IMR-90 (cell line): ENCODE data around the gene LY6G5C.

Source experiments
- CEBPB ChIP-seq: IDR thresholded peaks from 2 replicates; pipeline ENCODE4 v1.6.1; 2012; ENCODE audit warnings: low read depth, low read length, improper control_type of control experiment
- CTCF ChIP-seq: conservative IDR thresholded peaks from 2 replicates; pipeline ENCODE4 v1.5.1; 2012; ENCODE audit warnings: mild to moderate bottlenecking, low read depth, low read length, improper control_type of control experiment
- POLR2A ChIP-seq: IDR thresholded peaks from 2 replicates; pipeline ENCODE4 v1.6.1; 2012; ENCODE audit warnings: mild to moderate bottlenecking, low read depth, low read length

- TF ChIP-seq POLR2A, result no peak
- TF ChIP-seq CTCF, result no peak
- no peak for TF ChIP-seq CEBPB
These were observed 47.4 kb downstream of the LY6G5C start for GRCh38 chr6:31633447-31633846.
